Stimulated activated CD4-positive, alpha-beta T cell treated with anti-CD3 and anti-CD28 coated beads, TNF-alpha, amount 100 ng/mL, for 24 hours (primary cell): ENCODE measurements around the gene FXYD3.

ENCODE experiments used
- DNase-seq, 3 experiments: peaks; one replicate each; pipeline ENCODE4 v3.0.0-alpha.2; 2020; ENCODE audit warnings: low read depth in 3 of 3

FXYD3 gene

DNA sequence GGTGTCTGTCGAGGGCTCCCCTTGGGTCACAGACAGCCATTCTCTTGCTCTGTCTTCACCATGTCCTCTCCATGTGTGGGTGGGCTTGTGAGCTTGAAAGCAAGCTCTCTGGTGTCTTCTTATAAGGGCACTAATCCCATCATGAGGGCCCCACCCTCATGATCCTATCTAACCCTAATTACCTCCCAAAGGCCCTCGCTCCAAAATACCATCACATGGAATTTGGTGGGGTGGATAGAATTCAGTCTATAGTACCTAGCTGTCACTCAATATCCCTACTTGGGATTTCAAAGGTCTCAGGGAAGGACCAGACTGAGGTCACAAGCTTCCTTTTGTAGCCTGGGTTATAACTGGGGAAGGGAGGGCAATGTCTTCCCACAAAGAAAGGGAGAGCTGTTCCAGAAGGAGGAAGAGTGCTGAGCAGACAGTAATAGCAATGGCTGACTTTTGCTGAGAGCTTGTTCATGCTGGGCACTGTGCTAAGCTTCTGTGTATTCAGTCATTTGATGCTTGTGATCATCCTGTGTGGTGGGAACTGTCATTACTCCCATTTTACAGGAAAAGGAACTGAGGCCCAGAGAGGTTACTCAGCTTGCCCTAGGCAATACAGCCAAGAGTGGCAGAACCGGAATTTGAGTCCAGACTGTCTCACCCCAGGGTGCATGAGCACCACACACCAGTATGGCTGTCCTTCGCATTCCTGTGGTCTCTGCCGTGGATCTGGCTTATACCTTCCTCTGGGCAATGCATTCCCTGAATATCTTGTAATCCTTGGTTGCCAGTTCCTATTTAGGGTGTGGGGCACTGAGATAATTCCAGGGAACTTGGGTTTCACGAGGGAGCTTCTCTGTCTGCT, 47.1 kb downstream of the FXYD3 start:
- DNase-seq = no peak

DNA sequence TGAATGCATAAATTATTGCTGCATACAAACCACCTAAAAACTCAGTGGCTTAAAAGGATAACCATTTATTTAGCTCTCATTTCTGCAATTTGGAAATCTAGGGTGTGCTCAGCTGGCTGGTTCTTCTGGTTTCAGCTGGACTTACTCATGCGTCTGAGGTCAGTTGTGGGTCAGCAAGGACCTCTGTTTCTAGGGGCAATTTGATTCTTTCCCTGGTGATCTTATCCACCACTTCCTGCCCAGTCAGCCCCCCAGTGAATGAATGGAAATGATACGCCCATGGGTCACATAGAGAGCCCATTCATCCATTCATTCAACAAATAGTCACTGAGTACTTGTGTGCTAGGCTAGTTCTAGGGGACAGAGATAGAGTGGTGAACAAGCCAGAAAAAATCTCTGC, 48.8 kb downstream of the FXYD3 start:
- no peak for DNase-seq

DNA sequence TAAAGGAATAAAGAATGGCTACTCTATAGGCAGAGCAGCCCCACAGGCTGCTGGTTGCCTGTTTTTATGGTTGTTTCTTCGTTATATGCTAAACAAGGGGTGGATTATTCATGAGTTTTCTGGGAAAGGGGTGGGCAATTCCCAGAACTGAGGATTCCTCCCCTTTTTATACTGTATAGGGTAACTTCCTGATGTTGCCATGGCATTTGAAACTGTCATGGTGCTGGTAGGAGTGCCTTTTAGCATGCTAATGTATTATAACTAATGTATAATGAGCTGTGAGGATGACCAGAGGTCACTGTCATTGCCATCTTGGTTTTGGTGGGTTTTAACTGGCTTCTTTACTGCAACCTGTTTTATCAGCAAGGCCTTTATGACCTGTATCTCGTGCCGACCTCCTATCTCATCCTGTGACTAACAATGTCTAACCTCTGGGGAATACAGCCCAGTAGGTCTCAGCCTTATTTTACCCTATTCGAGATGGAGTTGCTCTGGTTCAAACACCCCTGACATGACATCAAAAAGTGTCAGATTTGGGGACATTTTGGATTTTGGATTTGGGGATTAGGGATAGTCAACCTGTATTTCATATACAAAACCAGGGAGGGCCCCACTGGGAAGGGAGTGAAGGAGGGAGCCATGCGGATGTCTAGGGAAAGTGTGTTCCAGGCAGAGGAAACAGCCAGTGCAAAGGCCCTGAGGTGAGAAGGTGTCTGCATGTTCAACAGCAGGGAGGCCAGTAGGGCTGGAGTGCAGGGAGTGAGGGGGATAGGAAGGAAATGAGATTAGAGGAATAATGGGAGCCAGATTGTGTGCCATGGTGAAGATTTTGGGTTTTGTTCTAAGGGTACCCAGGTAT, 49.8 kb downstream of the FXYD3 start:
- no peak for DNase-seq

DNA sequence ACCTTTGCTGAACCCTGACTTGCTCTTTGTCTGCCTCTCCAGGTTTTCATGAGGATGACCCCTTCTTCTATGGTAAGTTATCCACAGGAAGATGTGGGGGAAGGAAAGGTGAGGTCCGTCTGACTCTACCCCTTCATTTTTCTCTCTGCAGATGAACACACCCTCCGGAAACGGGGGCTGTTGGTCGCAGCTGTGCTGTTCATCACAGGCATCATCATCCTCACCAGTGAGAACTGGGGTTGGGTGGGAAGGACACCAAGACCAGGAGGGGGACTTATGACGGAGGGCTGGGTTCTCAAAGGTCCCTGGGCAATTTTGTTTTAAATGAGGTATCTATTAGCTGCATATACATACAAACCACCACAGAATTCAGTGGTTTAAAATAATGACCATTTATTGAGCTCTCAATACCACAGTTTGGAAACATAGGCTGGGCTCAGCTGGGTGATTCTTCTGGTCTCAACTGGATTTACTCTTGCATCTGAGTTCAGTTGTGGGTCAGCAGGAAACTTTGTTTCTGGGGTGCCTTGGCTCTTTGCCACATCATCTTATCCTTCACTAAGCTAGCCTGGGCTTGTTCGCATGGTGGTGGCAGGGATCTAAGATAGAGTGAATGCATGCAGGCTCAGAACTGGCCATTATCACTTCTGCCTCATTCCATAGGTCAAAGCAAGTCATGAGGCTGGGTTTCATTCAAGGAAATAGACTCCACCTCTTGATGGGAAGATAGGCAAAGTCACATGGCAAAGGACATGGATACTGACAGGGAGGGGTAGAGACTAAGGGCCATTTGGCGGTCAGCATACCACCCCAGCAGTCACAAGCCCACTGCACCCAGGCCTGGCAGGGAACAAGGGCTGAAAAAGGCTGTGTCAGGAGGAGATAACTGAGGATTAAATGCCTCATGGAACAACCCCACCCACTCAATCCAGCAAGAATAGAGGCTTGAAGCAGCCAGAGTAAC, 50.8 kb downstream of the FXYD3 start:
- DNase-seq = no peak

DNA sequence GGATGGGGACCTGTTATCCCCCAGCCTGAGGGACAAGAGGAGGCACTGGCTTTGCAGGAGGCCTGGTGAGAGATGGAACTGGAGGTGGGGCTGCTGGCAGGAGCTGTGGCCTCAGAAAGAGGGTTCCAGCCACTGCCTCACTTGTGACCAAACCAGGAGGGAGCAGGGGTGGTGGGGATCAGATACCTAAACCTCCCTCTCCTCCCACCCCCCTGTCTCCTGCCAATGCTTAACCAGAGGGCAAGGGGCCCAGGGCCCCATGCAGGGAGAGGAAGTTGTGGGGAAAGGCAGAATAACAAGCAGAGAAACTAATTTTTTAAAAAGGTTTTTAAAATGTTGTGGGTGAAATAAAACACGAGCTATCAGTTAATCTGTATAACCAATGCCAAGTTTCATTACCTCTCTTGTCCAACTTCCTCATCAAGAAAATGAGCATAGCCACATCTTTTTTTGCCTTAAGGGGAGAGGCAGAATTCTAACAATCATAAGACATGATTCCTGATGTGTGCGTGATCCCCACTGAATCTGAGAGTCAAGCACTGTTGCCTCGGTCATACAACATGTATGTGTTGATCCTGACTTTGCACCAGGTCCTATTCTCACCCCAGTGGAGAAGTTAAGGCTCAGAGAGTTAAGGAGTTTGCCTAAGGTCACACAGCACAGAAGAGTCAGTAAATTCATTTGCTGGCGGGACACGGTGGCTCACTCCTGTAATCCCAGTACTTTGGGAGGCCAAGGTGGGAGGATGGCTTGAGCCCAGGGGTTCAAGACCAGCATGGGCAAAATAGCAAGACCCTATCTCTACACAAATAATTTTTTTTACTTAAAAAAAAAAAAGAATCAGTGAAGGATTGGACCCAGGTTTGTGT, 51.9 kb downstream of the FXYD3 start:
- DNase-seq = no peak

DNA sequence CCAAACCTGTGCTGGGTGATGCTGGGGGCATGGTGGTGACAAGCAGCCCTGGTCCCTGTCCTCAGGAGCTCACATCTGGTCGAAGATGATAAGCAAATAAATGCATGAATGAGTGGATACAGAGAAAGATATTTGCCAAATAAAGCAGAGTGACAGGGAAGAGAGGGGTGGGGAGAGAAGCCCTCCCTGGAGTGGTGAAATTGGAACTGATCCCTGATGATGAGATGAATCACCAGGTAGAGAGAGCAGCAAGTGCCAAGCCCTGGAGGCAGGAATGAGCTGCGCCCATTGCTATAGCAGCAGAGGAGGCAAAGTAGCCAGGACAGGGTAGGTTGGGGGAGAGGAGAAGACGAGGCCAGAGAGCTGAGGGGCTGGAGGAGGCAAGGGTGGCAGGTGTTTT, 52.6 kb downstream of the FXYD3 start:
- no peak for DNase-seq

DNA sequence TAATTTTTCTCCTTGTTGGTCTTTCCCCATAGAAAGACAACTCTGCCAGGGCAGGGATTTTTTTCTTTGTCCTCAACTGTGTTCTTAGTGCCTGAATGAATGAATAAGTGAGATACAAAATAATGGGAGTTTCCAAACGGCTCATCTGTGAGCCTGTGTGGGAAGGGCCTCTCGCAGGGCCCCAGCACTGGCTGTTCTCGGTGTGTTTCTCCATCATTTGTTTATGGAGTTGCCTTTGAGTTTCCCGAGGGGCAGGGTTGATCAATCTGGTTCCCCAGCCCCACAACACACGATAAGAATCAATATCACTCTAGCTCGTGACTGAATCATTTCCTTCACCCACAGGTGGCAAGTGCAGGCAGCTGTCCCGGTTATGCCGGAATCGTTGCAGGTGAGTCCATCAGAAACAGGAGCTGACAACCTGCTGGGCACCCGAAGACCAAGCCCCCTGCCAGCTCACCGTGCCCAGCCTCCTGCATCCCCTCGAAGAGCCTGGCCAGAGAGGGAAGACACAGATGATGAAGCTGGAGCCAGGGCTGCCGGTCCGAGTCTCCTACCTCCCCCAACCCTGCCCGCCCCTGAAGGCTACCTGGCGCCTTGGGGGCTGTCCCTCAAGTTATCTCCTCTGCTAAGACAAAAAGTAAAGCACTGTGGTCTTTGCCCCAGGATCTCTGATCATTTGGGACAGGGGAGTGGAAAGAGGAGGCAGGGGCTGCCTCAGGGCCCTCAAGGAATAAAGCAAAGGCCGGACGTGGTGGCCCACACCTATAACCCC, 53.8 kb downstream of the FXYD3 start:
- no peak for DNase-seq

DNA sequence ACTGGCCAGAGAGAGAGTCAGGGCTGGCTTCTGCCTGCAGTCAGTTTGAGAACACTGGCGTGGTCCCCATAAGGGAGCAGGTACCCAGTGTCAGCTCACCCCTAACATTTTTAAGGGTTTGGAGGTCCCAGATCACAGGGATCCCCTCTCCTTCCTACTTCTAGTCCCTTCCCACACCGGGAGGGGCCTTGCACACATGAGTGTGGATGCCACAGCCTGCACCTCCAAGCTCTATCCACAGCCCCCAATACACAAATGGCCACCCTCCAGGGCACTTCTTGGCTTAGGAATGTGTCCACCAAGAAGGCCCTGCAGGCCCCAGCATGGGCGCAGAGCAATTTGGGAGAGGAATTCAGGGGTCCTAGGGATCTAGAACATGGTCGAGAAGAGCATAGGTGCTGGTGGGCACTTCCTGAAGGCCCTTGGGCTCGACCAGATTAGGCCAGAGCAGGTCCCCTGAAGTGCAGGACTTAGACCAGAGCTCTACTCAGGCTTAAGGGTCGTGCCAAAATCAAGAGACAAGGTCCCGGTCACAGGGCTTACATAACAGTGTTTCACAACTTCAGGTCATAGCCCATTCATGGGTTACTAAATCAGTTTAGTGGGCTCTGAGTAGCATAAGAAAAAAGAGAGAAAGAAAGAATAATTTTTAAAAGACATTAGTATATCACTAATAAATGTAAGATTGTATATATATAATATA, 54.9 kb downstream of the FXYD3 start:
- no peak for DNase-seq

DNA sequence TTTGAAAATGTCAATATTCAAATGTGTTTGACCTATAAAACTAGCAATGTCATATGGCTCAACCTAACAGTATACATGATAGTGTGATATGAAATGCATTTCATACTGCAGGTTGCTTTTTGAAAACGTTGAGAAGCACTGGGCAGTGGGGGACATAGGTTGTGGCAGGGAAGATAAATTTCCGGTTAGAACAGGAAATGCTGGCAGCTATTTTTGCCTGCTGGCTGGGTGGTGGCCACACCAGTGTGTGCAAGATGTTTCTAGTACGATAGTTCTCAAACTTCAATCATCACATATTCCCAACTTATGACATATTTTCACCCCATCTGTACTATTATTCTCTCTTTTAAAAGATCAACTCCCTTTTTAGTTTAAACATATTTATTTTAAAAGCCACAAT, 56.1 kb downstream of the FXYD3 start:
- DNase-seq = no peak
